Stimulated activated CD4-positive, alpha-beta T cell treated with anti-CD3 and anti-CD28 coated beads, Interleukin-15, amount 100 ng/mL, for 24 hours (primary cell): ENCODE measurements around the gene CCDC9B.

Experiments used
- DNase-seq: peaks from one replicate; pipeline ENCODE4 v3.0.0-alpha.2; 2020

CCDC9B gene

DNA sequence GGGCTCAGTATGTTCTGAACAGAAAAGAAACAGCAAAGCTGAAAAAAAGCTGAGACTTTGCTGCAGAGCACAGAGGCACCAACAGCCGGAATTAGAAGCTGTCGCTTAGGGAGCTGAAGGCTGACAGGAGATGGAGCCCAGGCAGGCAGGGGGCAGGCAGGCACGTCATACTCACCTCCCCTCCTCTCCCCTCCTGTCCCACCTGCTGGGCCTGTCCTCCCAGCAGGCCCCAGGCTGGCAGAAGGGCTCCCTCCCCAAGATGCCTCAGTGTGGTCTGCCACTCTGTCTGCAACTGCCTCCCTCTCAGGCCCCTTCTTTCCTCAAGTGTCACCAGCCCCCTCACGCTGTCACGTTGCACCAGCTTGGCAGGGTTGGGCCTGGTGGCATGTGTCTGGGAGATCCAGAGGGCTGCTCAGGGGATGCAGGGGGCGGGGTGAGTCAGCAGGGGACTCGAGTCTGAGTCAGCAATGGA lies 54.6 kb downstream of the CCDC9B start:
- DNase-seq, result no peak

DNA sequence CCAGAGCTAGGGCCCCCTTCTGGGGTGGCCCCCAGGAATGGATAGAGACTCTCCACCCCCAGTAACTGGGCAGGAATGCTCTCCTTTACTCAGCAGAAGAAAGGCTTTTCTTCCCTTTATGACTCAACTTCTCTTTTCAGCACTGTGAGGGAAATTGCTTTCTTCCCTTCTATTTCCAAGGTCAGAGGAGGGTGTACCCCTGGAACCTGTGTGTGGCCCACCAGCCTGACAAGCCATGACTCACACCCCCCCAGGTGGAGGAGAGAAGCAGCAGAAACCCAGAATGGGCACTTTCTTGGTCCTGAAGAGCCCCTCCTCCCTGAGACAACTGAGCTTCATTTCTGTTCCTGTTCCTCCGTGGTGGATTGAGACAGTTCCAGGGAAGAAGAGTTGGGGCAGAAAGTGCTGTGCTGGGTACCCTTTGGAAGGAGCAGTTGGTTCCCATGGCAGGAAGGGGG lies 55.2 kb downstream of the CCDC9B start:
- no peak for DNase-seq

GRCh38 chr15:40285151-40285550 lies 55.6 kb downstream of the CCDC9B start:
- DNase-seq, result no peak

DNA sequence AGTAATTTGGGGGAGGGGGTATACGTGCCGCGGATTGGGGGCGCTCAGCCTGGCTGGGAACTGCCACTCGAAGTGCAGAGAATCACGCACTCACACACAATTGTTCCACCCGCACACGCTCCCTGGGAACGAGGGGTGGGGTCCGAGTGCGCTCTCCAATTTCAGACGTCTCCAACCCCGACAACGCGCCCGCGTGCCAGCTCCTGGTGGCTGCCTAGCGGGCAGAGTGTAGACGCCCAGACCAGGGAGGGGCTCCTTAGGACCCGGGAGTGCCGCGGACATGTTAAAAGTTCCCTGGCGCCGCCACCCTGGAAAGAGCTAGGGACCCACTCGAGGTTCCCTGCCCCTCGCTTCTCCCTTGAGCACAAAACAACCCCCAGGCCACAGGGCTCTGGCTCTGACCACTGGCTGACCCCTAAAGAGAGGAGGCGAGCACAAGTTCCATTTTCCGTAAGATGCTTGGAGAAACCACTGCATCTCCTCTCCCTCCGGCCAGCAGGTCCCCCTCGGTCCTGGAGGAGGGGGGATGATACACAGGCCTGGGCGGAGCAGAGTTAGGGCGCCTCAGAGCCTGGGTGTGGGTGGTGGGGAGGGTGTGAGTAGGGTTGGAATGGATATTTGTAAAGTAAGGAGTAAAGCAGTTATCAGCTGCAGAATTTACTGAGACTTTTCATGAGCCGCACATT lies 57.0 kb downstream of the CCDC9B start:
- no peak for DNase-seq

DNA sequence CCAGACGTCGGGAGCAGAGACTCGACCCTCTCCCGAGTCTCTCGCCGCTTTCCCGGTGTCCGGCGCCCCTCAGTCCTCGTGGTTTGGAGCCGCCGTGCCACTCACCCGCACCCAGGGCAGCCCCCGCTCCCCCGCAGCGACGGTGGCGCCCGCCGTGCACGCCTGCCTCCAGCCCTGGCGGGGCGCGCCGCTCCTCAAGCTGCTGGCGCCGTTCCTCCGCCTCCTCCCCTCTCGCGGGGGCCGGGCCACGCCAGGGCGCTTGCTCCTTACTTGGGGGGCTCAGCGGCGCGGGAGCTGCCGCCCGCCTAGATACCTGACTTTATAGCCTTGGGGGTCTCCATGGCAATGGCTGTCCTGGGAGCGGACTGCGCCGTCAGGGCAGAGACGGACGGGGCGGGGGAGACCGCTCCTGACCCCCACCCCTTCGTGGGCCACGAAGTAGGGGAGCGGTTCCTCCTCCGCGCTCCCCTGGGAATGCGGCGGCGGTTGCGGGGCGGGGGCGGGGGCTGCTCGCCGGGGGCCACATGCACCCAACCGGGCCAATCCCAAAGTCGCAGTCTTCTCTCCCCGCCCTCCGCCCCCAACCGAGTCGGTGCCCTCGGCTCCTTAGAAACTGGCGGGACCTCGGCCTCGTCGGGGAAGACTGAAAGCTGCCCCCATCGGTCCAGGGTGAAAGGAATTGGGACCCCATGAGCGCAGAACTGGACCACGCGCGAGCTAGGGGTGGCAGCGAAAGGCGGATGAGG lies 57.7 kb downstream of the CCDC9B start, which contains the start of gene ANKRD63:
Gene ANKRD63, minus strand, starts transcription at position 196 of the 746 bp plus-strand sequence. CDS start 478 bp downstream, outside the sequence.
- DNase-seq, result peak; percentile 54

DNA sequence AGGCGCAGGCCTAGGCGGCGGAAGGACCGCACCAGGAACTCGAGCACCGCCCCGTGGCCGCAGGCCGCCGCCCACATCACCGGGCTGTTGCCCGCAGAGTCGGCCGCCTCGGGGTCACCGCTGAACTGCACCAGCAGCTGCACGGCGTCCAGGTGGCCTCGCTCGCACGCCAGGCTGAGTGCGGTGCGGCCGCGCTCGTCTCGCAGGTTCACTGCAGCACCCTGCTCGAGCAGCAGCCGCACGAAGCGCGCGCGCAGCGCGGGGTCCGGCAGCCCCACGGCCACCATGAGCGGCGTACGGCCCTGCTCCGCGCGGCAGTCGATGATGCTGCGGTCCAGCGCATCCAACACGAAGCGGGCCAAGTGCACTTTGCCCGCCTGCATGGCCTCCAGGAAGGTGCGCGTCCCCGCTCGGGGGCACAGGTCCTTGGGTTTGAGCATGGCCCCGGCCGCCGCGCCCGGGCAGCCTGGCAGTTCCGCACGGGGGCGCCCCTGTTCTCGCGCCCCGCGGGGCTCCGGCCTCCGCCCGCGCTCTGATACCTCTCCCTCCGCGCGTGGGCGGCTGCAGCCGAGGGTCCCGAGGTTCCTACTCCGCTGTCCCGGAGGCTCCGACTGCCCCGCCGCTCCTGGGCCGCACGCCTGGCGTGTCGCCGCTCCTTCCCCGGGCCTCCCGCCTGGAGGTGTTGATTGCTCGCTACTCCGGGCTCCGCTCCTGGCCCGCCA lies 58.4 kb downstream of the CCDC9B start:
- DNase-seq, result peak; percentile 63

- no peak for DNase-seq
Measured at GRCh38 chr15:40281801-40282146, 59.0 kb downstream of the CCDC9B start.
